Measurements from ENCODE around the gene SOAT2. TPM values are rescaled to one million over a fixed set of nuclear protein-coding genes. Genes with fewer than 3 reads are reported as not detected.

SOAT2 gene
- total RNA-seq, 4 donors from 2014 or later, result 0.41 TPM; not detected in 3

- Histone ChIP-seq H3K4me3 (no peak overlapping the region), H3K9me3 (no peaks in the 10 kb centered on the region), H3K27ac (peak overlapping the region in 3 of 4 donors; percentile 30 to 65 (median 39)), H3K4me1 (peaks cover 10 to 54% (median 34%) of the 10 kb centered on the region in 4 donors), H3K27me3 (no peaks in the 10 kb centered on the region), H3K36me3 (peaks cover 0 to 17% (median 0%) of the 10 kb centered on the region in 4 donors)
- no peak for DNase-seq
- intact Hi-C loops (cut with DNase I; ENCODE audit: low total_unique reads), result loop anchor here (2.0 kb wide), 1 partner anchor 25 kb away; no protein-coding TSS in a partner anchor
- no peak for TF ChIP-seq POLR2AphosphoS5 (IDR thresholded peaks at IDR 0.05)
- no peak for TF ChIP-seq EP300 (IDR thresholded peaks at IDR 0.05; ENCODE audit: low read depth)
- TF ChIP-seq, protein P1, sequence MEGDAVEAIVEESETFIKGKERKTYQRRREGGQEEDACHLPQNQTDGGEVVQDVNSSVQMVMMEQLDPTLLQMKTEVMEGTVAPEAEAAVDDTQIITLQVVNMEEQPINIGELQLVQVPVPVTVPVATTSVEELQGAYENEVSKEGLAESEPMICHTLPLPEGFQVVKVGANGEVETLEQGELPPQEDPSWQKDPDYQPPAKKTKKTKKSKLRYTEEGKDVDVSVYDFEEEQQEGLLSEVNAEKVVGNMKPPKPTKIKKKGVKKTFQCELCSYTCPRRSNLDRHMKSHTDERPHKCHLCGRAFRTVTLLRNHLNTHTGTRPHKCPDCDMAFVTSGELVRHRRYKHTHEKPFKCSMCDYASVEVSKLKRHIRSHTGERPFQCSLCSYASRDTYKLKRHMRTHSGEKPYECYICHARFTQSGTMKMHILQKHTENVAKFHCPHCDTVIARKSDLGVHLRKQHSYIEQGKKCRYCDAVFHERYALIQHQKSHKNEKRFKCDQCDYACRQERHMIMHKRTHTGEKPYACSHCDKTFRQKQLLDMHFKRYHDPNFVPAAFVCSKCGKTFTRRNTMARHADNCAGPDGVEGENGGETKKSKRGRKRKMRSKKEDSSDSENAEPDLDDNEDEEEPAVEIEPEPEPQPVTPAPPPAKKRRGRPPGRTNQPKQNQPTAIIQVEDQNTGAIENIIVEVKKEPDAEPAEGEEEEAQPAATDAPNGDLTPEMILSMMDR (IDR thresholded peaks at IDR 0.05), result no peak
- TF ChIP-seq POLR2A (IDR thresholded peaks at IDR 0.05), result no peak
- 47 to 57% methylated on average over 3 to 6 of the region's 6 CpGs for WGBS, 2 donors (ENCODE audit: low coverage in 1 of 2)
- in situ Hi-C loops (cut with MboI; ENCODE audit: low pct_ligation_motif_present in 1 of 4, low pct_unique_long_range_greater_than_20kb in 1 of 4, low sequenced_read_pairs in 3 of 4), result loop anchor here in 2 of 4 donors (25.0 kb wide), 2 partner anchors 113 to 213 kb away; partner anchors contain the start of genes CSAD (in 1 of the 2), MYG1 (in 1 of the 2), PFDN5 (in 1 of the 2) and ZNF740 (in 1 of the 2)
Observed at GRCh38 chr12:53073881-53074280, 29.4 kb upstream of the SOAT2 start.

DNA sequence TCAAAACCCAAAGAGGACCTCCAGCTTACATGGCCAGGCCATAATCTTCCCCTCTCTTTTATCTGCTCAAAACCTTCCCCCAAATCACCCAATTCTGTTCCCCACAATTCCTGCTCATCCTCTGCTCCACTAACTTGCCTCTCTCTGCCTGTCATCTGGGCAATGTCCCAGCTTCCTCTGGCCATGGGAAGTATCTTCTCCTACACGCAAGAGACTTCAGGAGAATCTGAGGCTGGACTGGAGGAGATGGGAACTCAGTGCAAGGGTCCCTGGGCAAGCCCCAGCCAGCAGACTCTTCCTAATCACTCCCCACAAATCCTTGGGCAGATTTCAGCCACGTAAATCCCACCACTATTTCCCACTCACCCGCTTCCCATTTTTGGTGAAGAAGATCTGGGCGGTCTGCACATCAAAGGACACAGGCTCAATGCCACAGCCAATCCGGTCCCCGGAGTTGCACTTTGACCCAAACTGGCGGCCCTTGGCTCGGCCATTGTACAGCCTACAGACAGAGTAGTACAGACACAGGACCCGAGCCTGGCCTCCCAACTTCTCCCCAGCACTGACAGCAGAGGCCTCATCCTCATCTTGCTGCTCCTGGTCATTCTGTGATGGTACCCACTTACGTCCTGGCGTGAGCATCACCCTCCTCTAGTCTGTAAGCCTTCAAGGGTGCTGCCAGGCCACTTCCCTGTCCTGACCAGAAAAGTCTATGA lies 28.8 kb upstream of the SOAT2 start:
- TF ChIP-seq EP300 (IDR thresholded peaks at IDR 0.05; ENCODE audit: low read depth) (no peak), POLR2AphosphoS5 (IDR thresholded peaks at IDR 0.05) (no peak), POLR2A (IDR thresholded peaks at IDR 0.05) (no peak)
- TF ChIP-seq, protein P1 (IDR thresholded peaks at IDR 0.05), result no peak
- in situ Hi-C loops (cut with MboI; ENCODE audit: low pct_ligation_motif_present in 1 of 4, low pct_unique_long_range_greater_than_20kb in 1 of 4, low sequenced_read_pairs in 3 of 4), result loop anchor here in 2 of 4 donors (25.0 kb wide), 2 partner anchors 113 to 213 kb away; partner anchors contain the start of genes CSAD (in 1 of the 2), MYG1 (in 1 of the 2), PFDN5 (in 1 of the 2) and ZNF740 (in 1 of the 2)
- WGBS, 2 donors (ENCODE audit: low coverage in 1 of 2), result 91 to 95% methylated on average over 3 to 11 of the region's 11 CpGs
- peaks cover 0 to 17% (median 0%) of the 10 kb centered on the region in 4 donors for H3K36me3 ChIP-seq
- no peaks in the 10 kb centered on the region for H3K27me3 ChIP-seq
- no peaks in the 10 kb centered on the region for H3K9me3 ChIP-seq
- intact Hi-C loops (cut with DNase I; ENCODE audit: low total_unique reads), result no loop called here
- H3K27ac ChIP-seq, result peak overlapping the region in 3 of 4 donors; percentile 30 to 65 (median 39)
- H3K4me3 ChIP-seq, result no peak overlapping the region
- no peak for DNase-seq
- peaks cover 10 to 54% (median 34%) of the 10 kb centered on the region in 4 donors for H3K4me1 ChIP-seq

- no peaks in the 10 kb centered on the region for H3K9me3 ChIP-seq
- peaks cover 13 to 58% (median 35%) of the 10 kb centered on the region in 4 donors for H3K4me1 ChIP-seq
- peaks cover 0 to 17% (median 0%) of the 10 kb centered on the region in 4 donors for H3K36me3 ChIP-seq
- WGBS, 2 donors (ENCODE audit: low coverage in 1 of 2), result 91% methylated on average over 3 of the region's 3 CpGs; no CpG with 5 or more reads in 1 of the 2 donors
- intact Hi-C loops (cut with DNase I; ENCODE audit: low total_unique reads), result no loop called here
- H3K4me3 ChIP-seq, result no peak overlapping the region
- TF ChIP-seq EP300 (IDR thresholded peaks at IDR 0.05; ENCODE audit: low read depth) (no peak), POLR2AphosphoS5 (IDR thresholded peaks at IDR 0.05) (no peak), POLR2A (IDR thresholded peaks at IDR 0.05) (no peak)
- H3K27ac ChIP-seq, result peak overlapping the region in 1 of 4 donors; percentile 65
- no peak for DNase-seq
- in situ Hi-C loops (cut with MboI; ENCODE audit: low pct_ligation_motif_present in 1 of 4, low pct_unique_long_range_greater_than_20kb in 1 of 4, low sequenced_read_pairs in 3 of 4), result loop anchor here in 2 of 4 donors (25.0 kb wide), 2 partner anchors 112 to 212 kb away; partner anchors contain the start of genes CSAD (in 1 of the 2), MYG1 (in 1 of the 2), PFDN5 (in 1 of the 2) and ZNF740 (in 1 of the 2)
- H3K27me3 ChIP-seq, result no peaks in the 10 kb centered on the region
Observed at GRCh38 chr12:53074999-53075370, 28.3 kb upstream of the SOAT2 start.

DNA sequence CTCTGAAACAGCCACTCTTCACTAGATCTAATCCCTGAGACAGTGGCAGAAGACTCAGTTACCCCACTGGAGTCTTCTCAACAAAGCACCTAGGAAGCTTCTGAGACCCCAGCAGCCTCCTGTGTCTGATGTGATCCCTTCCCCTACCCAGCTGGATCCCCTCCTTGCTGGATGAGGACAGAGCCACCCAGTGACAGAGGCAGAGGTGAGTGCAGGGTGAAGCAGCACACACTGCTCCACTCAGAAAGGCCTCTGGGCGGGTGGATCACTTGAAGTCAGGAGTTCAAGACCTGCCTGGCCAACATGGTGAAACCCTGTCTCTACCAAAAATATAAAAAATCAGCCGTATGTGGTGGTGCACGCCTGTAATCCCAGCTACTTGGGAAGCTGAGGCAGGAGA lies 26.8 kb upstream of the SOAT2 start:
- in situ Hi-C loops (cut with MboI; ENCODE audit: low pct_ligation_motif_present in 1 of 4, low pct_unique_long_range_greater_than_20kb in 1 of 4, low sequenced_read_pairs in 3 of 4) (no loop called here), intact Hi-C loops (cut with DNase I; ENCODE audit: low total_unique reads) (no loop called here)
- H3K27ac ChIP-seq, result no peak overlapping the region
- no peaks in the 10 kb centered on the region for H3K27me3 ChIP-seq
- H3K4me1 ChIP-seq, result peaks cover 13 to 49% (median 35%) of the 10 kb centered on the region in 4 donors
- H3K9me3 ChIP-seq, result no peaks in the 10 kb centered on the region
- TF ChIP-seq POLR2AphosphoS5 (IDR thresholded peaks at IDR 0.05), result no peak
- TF ChIP-seq, protein P1 (IDR thresholded peaks at IDR 0.05), result no peak
- no peak for TF ChIP-seq POLR2A (IDR thresholded peaks at IDR 0.05)
- no peak for TF ChIP-seq EP300 (IDR thresholded peaks at IDR 0.05; ENCODE audit: low read depth)
- WGBS, 2 donors (ENCODE audit: low coverage in 1 of 2), result 89% methylated on average over 3 of the region's 3 CpGs; no CpG with 5 or more reads in 1 of the 2 donors
- H3K4me3 ChIP-seq, result no peak overlapping the region
- no peak for DNase-seq
- H3K36me3 ChIP-seq, result peaks cover 0 to 17% (median 0%) of the 10 kb centered on the region in 4 donors

Measured in transverse colon (tissue), 4 donors.